C4-2B (cell line): ENCODE data around the gene PSAP.

Experiments
- CTCF ChIP-seq: fragments of 450-650 bp; conservative IDR thresholded peaks from 2 replicates; pipeline ENCODE4 v1.5.1; 2017; ENCODE audit warnings: mild to moderate bottlenecking
- ZFX ChIP-seq: fragments of 450-650 bp; IDR thresholded peaks from 2 replicates; pipeline ENCODE4 v1.6.1; 2017

GRCh38 chr10:71807557-71808510 is 43.2 kb downstream of the PSAP start:
- TF ChIP-seq CTCF (no peak), ZFX (no peak)
